K562 (cell line): Measurements from ENCODE around the gene EFCAB9. TPM values are rescaled to one million over a fixed set of nuclear protein-coding genes. Genes with fewer than 3 reads are reported as not detected.
A peak's percentile ranks its signal among the peaks of the same experiment; 100 is the strongest.

Experiments
- ARID1B ChIP-seq: fragments of 450-650 bp; IDR thresholded peaks from 2 replicates; pipeline ENCODE4 v1.6.1; 2016; ENCODE audit warnings: antibody characterized with exemption, mild to moderate bottlenecking, inconsistent platforms
- DACH1 ChIP-seq: fragments of 450-650 bp; IDR thresholded peaks from 2 replicates; pipeline ENCODE4 v1.6.1; 2018; ENCODE audit not compliant: partially characterized antibody
- EP300 ChIP-seq: IDR thresholded peaks from 2 replicates; pipeline ENCODE4 v1.6.1; 2012; ENCODE audit warnings: low read length, improper control_type of control experiment
- ILK ChIP-seq: fragments of 450-650 bp; IDR thresholded peaks from 2 replicates; pipeline ENCODE4 v1.6.1; 2016; ENCODE audit warnings: missing genetic modification characterization, low read depth, mild to moderate bottlenecking, missing compliant biosample characterization, moderate library complexity, borderline replicate concordance
- MGA ChIP-seq: fragments of 450-650 bp; IDR thresholded peaks from 2 replicates; pipeline ENCODE4 v1.6.1; 2016; ENCODE audit warnings: mild to moderate bottlenecking, moderate library complexity
- SRF ChIP-seq, 2 experiments: fragments of 250-450, 450-650 bp in 1 of 2; sonication (Bioruptor Pico) in 1 of 2; sonication (generic) in 1 of 2; formaldehyde crosslinking; IDR thresholded peaks; 2 replicates each; pipeline versions ENCODE4 v1.5.0 to v1.5.1; 2020 to 2022; ENCODE audit warnings: mild to moderate bottlenecking in 1 of 2, missing genetic modification reagents in 1 of 2
- ZBTB2 ChIP-seq: fragments of 450-650 bp; IDR thresholded peaks from 2 replicates; pipeline ENCODE4 v1.6.1; 2016; ENCODE audit warnings: antibody characterized with exemption
- ZBTB49 ChIP-seq: sonication (generic); formaldehyde crosslinking; IDR thresholded peaks from 2 replicates; pipeline ENCODE4 v1.8.0; 2022; ENCODE audit warnings: missing genetic modification reagents, mild to moderate bottlenecking, borderline replicate concordance
- ZNF583 ChIP-seq: fragments of 250-450 bp; sonication (Bioruptor Pico); IDR thresholded peaks from 2 replicates; pipeline ENCODE4 v1.4.0; 2020
- polyA plus RNA-seq, 8 experiments: library from polyadenylated mRNA; depleted of rRNA in 4 of 8; stranded (reverse) in 5 of 8; unstranded in 3 of 8; fragments of >200 nt; fragmentation: Nextera tagmentation in 2 of 8; fragmentation: Illumina TruSeq in 1 of 8; extraction: Ambion mirVana in 2 of 8; extraction: Trizol in 1 of 8; gene quantifications; 2 replicates each; pipeline versions ENCODE4 v1.2.1 to v1.2.3, GENCODE V29; 2011 to 2014; ENCODE audit warnings: inconsistent platforms in 1 of 8, missing spikeins in 1 of 8
- total RNA-seq, 7 experiments: library from RNA; depleted of rRNA in 6 of 7; stranded (reverse); fragments of >200 nt in 6 of 7; fragmentation: Illumina TruSeq in 2 of 7; extraction: Trizol in 2 of 7; gene quantifications; 2 replicates each; pipeline versions ENCODE4 v1.2.1 to v1.2.3, GENCODE V29; 2011 to 2021; ENCODE audit warnings: low replicate concordance in 1 of 7
- TF ChIP-seq, protein P1 (sequence below): conservative IDR thresholded peaks from 2 replicates; pipeline ENCODE4 v1.6.1; 2011; ENCODE audit warnings: low read depth, mild to moderate bottlenecking, low read length; ENCODE audit not compliant: control insufficient read depth

EFCAB9 gene
- total and polyA plus RNA-seq, 9 of the 15 experiments (the other 6 are each of a cell fraction or from before 2014, with no cell fraction given), result not detected

DNA sequence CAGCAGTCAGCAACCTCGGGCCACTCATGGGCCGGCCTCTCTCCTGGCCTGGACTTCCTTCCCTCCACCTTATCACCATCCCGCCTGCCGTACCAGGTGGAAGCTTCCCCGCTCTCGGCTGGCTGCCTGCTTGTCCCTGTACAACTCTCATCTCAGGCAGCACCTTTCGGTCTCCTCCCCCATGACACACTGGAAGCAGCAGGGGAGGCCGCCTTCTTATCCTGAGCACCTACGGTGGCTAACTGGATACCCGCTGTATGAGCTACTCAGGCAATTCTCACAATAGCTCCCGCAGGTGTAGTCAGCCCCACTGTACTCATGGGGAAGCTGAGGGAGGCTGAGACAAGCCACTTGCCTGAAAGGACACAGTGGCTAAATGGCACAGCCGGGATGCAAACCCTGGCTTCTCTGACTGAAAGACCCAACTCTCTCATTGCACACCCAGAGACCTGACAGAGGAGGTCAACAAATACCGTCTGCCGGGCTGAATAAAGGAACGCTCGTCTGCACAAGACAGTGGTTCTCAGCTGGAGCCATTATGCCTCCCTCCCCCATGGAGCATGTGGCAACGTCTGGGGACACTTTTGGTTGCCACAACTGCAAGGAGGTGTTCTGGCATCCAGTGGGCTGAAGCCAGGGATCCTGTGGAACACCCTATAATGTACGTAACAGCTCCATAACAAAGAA, 15.5 kb upstream of the EFCAB9 start (continued):
- TF ChIP-seq MGA, result peak; percentile 58
- TF ChIP-seq, protein P1, sequence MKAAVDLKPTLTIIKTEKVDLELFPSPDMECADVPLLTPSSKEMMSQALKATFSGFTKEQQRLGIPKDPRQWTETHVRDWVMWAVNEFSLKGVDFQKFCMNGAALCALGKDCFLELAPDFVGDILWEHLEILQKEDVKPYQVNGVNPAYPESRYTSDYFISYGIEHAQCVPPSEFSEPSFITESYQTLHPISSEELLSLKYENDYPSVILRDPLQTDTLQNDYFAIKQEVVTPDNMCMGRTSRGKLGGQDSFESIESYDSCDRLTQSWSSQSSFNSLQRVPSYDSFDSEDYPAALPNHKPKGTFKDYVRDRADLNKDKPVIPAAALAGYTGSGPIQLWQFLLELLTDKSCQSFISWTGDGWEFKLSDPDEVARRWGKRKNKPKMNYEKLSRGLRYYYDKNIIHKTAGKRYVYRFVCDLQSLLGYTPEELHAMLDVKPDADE, result 0 out of 2 replicates have a peak, but pooled peaks have one; percentile 70
- TF ChIP-seq EP300, result peak; percentile 37; the same call in 1 of the 2 replicates
- no peak for TF ChIP-seq ZBTB49
- 0 out of 2 replicates have a peak, but pooled peaks have one; percentile 26 for TF ChIP-seq ZBTB2
- TF ChIP-seq ARID1B, result peak; percentile 69
- TF ChIP-seq DACH1, result no peak
- TF ChIP-seq SRF (CRISPR knock-in tag; IDR thresholded peaks at IDR 0.05), result no peak
- no peak for TF ChIP-seq ILK
- no peak for TF ChIP-seq ZNF583 (CRISPR knock-in tag)
